Measurements from ENCODE around the gene MAP3K6. TPM values are rescaled to one million over a fixed set of nuclear protein-coding genes. Genes with fewer than 3 reads are reported as not detected.

Gene MAP3K6
- total RNA-seq, 1 experiment from 2014 or later = 13.5 TPM

DNA sequence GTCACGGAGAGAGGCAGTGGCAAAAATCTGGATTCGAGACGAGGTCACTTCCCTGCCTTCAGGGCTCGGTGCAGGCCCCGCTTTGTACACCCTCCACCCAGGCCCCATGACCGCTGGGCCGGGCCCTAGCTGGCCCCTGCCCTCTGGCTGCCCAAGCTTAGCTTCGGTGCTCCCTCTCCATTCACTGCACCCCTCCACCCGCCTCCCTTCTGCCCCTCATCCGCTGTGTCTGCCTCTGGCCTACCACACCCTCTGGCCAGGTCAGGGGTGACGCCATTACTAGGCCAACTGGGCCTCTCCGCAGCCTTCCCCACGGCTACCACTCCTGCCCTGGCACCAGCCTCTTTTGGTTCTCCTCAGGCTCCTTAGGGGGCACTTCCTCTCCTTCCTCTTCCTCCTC, 16.9 kb upstream of the MAP3K6 start:
- Mint-ChIP-seq H3K9me3 (ENCODE audit: unreplicated experiment) (no peaks in the 10 kb centered on the region), H3K27me3 (ENCODE audit: insufficient read depth, unreplicated experiment) (no peaks in the 10 kb centered on the region), H3K4me3 (ENCODE audit: unreplicated experiment) (no peak overlapping the region), H3K36me3 (ENCODE audit: insufficient read depth, unreplicated experiment) (peaks cover 3% of the 10 kb centered on the region), H3K4me1 (ENCODE audit: insufficient read depth, unreplicated experiment) (peaks cover 12% of the 10 kb centered on the region), H3K27ac (ENCODE audit: low read depth, unreplicated experiment) (no peak overlapping the region)
- no TSS peak for BruUV-seq (replicated peaks)
- CTCF ChIA-PET = interaction anchor here (0.7 to 12.0 kb wide), 8 partner anchors 11 to 278 kb away, joined by 3 to 225 read pairs (median 8); partner anchors contain the start of gene MAP3K6
- intact Hi-C loops (cut with micrococcal nuclease) = no loop called here
- DNase-seq (ENCODE audit: unreplicated experiment) = no peak
- POLR2A ChIA-PET = interaction anchor here (0.6 to 4.3 kb wide), 4 partner anchors 17 to 125 kb away, joined by 3 to 29 read pairs (median 4); partner anchors contain the start of gene MAP3K6
- TF ChIP-seq, protein P1, sequence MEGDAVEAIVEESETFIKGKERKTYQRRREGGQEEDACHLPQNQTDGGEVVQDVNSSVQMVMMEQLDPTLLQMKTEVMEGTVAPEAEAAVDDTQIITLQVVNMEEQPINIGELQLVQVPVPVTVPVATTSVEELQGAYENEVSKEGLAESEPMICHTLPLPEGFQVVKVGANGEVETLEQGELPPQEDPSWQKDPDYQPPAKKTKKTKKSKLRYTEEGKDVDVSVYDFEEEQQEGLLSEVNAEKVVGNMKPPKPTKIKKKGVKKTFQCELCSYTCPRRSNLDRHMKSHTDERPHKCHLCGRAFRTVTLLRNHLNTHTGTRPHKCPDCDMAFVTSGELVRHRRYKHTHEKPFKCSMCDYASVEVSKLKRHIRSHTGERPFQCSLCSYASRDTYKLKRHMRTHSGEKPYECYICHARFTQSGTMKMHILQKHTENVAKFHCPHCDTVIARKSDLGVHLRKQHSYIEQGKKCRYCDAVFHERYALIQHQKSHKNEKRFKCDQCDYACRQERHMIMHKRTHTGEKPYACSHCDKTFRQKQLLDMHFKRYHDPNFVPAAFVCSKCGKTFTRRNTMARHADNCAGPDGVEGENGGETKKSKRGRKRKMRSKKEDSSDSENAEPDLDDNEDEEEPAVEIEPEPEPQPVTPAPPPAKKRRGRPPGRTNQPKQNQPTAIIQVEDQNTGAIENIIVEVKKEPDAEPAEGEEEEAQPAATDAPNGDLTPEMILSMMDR (IDR thresholded peaks at IDR 0.05; ENCODE audit: unreplicated experiment) = no peak

DNA sequence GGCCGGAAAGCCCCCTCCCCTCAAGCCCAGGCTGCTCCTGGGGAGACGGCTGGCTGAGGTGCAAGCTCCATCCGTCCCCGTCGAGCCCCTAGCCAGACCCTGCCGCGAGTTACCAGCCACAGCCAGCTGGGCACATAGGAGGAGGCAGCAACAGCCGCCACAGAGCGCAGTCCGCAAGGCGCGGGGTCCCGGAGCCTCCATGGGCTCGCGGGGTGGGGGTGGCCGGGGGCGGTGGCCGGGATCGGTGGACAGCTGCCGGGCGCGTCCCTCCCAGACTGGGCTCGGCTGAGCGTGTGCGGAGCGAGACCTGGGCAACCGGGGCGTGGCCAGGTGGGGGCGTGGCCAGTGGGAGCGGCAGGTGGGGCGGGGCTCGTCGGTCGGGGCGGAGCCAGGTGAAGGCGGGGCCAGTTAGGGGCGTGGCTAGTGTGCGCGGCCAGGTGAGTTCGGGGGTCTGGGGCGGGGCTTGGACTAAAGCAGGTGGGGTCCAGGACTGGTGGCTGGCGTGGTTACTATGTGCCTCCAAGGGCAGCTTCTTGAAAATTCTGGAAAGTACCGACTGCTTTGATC, 16.4 kb upstream of the MAP3K6 start, which contains the start of gene CD164L2:
Gene CD164L2, minus strand, starts transcription at position 295 of the 567 bp plus-strand sequence. Its CDS starts 94 bp downstream, at position 201.
- no peaks in the 10 kb centered on the region for H3K9me3 Mint-ChIP-seq (ENCODE audit: unreplicated experiment)
- ChIA-PET POLR2A (interaction anchor here (0.5 to 4.3 kb wide), 4 partner anchors 17 to 39 kb away, joined by 3 to 29 read pairs (median 4); partner anchors contain the start of gene MAP3K6), CTCF (interaction anchor here (1.1 to 12.0 kb wide), 7 partner anchors 12 to 286 kb away, joined by 4 to 225 read pairs (median 8); partner anchors contain the start of gene MAP3K6)
- no peaks in the 10 kb centered on the region for H3K27me3 Mint-ChIP-seq (ENCODE audit: insufficient read depth, unreplicated experiment)
- H3K27ac Mint-ChIP-seq (ENCODE audit: low read depth, unreplicated experiment) = no peak within 1 kb of the TSS
- peak; percentile 69 for DNase-seq (ENCODE audit: unreplicated experiment)
- peak within 1 kb of the TSS; percentile 28 for H3K4me3 Mint-ChIP-seq (ENCODE audit: unreplicated experiment)
- H3K36me3 Mint-ChIP-seq (ENCODE audit: insufficient read depth, unreplicated experiment) = no peaks in the 10 kb centered on the region
- intact Hi-C loops (cut with micrococcal nuclease) = no loop called here
- TF ChIP-seq, protein P1 (IDR thresholded peaks at IDR 0.05; ENCODE audit: unreplicated experiment) = no peak
- H3K4me1 Mint-ChIP-seq (ENCODE audit: insufficient read depth, unreplicated experiment) = peaks cover 12% of the 10 kb centered on the region
- no TSS peak for BruUV-seq (replicated peaks)

DNA sequence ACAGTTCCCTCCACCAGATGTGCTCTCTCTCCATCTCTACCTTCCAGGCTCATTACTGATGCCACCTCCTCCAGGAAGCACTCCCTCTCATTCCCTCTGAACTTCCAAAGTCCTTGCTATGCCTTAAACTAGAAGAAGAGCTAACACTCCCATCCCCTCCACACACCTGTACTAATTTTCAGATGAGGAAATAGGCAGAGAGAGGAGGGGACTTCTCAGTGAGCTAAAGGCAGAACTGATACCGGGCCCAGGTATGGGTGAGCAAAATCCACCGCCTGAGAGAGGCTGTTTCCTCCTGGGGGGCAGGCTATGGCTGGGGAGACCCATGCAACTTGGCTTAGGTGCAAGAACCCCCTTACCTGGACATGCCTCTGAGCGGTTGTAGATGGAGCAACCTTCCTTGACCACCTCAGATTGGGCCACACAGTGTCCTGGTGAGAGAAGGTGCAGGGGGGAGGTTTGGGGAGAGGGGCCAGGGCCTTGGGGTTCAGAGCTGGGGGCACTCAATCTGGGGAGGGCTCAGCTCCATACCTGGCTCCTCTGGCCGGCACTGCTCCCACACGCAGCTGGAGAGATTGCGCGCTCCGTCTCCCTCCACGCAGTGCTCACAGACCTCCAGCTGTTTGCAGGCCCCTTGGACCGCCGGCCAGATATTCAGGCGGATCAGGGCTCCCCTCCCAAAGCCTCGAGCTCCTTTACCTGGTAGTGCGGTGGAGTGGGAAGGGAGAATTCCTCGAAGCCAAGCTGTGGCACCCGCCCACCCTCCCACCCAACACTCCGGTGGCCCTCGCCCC, 15.4 kb upstream of the MAP3K6 start:
- no peak overlapping the region for H3K27ac Mint-ChIP-seq (ENCODE audit: low read depth, unreplicated experiment)
- H3K9me3 Mint-ChIP-seq (ENCODE audit: unreplicated experiment) = no peaks in the 10 kb centered on the region
- ChIA-PET POLR2A (interaction anchor here (0.5 to 4.3 kb wide), 5 partner anchors 16 to 69 kb away, joined by 3 to 29 read pairs (median 4); partner anchors contain the start of gene MAP3K6), CTCF (interaction anchor here (0.6 to 12.0 kb wide), 12 partner anchors 9 to 285 kb away, joined by 3 to 225 read pairs (median 4); partner anchors contain the start of genes MAP3K6 and SYTL1)
- no peak overlapping the region for H3K4me3 Mint-ChIP-seq (ENCODE audit: unreplicated experiment)
- no peaks in the 10 kb centered on the region for H3K36me3 Mint-ChIP-seq (ENCODE audit: insufficient read depth, unreplicated experiment)
- intact Hi-C loops (cut with micrococcal nuclease) = no loop called here
- H3K27me3 Mint-ChIP-seq (ENCODE audit: insufficient read depth, unreplicated experiment) = no peaks in the 10 kb centered on the region
- TF ChIP-seq, protein P1 (IDR thresholded peaks at IDR 0.05; ENCODE audit: unreplicated experiment) = no peak
- BruUV-seq (replicated peaks) = no TSS peak
- DNase-seq (ENCODE audit: unreplicated experiment) = no peak
- H3K4me1 Mint-ChIP-seq (ENCODE audit: insufficient read depth, unreplicated experiment) = peaks cover 12% of the 10 kb centered on the region

Data from MCF 10A (cell line).